Medulla oblongata (tissue), 1 donor: ENCODE results near the gene AGBL1.

Experiments
- DNase-seq: peaks from one replicate; pipeline ENCODE4 v3.0.0-alpha.2; 2015; ENCODE audit errors: extremely low spot score

Gene AGBL1

DNA sequence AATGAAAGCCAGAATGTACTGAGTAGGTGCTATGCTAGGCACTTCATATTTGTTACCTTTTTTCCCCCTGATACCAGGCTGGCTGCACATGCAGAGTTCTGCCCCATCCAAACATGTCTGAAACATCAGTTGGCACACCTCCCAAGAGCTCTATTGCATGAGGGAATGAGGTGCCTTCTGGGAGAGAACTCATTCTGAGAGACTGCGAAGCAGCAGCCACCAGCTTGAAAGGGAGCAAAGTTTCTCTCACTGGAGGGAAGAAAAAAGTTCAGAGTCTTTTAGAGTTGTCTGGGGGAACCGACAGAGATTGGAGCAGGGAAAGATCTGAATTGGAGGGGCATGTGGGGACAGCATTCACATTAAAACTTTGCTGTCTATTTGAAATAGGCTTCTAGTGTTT lies 84.1 kb downstream of the AGBL1 start:
- DNase-seq = peak; percentile 2

GRCh38 chr15:86164232-86164898 lies 84.7 kb downstream of the AGBL1 start:
- no peak for DNase-seq

DNA sequence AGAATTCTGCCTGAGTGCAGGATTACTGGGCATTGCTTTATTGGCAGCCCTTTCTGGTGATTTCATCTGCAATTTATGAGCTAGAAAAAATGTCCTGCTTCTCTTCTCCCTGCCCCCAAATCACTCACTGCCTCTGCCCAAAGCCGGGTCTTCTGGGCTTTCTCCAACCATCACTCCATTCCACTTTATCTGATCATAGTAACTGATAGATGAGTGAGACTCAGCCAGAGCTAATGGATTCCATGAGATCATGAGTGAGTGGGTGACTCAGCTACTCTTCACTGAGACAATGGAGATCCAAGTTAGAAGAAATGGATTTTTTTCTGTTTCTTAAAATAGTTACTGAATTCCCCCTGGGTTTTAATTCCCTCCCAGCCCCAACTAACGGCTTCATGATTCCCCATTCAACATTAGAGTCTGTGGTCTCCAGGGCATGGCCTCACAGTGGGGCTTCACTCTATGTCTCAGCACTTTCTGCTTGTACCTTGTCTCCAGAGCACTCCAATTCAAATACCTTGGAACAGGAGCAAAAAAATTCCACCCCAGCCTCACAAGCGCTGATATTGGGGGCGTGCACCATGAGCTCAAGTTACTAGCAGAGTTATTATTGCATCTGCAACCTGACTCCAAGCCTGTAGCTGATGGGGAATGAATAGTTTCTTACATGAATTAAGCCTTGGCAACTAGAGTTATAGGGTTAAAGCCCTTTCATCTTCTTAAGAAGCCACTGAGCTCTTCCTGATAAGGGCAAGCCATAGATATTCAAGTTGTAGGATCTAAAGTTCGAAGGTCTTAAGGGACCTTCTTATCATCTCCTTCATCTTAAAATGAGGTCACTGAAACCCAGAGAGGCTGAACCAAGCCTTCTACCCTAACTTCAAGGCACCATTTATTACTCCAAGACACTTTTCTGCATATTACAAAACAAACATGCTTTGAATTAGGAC lies 85.9 kb downstream of the AGBL1 start:
- no peak for DNase-seq

DNA sequence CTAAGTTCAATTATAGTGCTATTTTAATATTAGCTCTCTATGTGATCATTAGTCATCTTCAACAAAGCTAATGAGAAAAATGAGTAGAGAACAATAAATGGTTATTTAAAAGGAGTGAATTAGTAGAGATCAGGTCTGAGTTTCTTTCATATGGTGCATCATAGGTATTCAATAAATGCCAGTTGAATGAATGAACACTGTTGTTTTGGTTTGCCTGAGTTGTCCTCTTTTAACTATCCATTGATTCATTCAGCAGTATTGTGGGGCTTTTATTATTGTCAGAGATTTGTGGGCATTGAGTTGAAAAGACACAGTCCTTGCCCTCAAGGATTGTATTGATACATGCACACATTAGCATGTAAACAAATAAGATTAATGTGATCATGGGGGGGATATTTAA lies 88.2 kb downstream of the AGBL1 start:
- no peak for DNase-seq

- DNase-seq = no peak
Observed at GRCh38 chr15:86178845-86179244, 99.2 kb downstream of the AGBL1 start.

GRCh38 chr15:86183596-86184491 lies 104.2 kb downstream of the AGBL1 start:
- DNase-seq = no peak

GRCh38 chr15:86193716-86194380 lies 114.2 kb downstream of the AGBL1 start:
- DNase-seq = no peak

DNA sequence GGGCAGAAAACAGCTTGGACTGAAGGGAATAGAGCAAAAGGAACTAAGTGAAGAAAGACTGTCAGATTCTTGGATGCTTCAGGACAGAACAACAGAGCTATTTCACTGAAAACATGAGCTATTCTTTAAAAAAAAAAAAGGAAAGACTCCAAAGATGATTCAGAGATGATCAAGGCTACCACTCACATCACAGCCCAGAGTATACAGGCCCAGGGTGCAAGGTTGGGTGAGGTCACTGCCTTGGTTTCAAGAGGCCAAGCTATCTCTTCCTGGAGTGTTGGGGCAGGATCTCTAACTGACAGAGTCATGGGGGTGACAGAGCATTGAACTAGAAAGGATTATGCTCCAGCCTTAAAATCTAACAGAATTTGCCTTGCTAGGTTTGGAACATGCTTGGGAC lies 118.1 kb downstream of the AGBL1 start:
- no peak for DNase-seq

GRCh38 chr15:86199467-86200145 lies 119.9 kb downstream of the AGBL1 start:
- no peak for DNase-seq

GRCh38 chr15:86201313-86202008 lies 121.8 kb downstream of the AGBL1 start:
- DNase-seq = no peak

DNA sequence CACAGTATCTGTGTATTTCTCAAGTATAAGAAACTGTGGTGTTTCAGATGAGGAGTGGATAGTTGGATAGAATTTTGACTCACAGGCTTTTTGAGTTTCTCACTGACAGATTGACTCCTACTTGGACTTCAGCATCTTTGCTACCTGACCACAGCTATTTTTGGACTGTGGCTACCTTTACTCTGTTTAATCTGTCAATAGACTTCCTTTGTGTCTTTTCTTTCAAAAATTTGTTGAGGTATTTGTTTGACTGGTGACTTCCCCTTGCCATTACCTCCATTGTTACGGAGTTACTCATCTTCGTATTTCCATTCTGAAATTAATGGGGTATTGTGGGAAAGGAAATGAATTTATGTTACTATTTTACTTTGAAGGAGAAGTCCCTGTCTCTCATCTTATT lies 123.8 kb downstream of the AGBL1 start:
- DNase-seq = no peak

DNA sequence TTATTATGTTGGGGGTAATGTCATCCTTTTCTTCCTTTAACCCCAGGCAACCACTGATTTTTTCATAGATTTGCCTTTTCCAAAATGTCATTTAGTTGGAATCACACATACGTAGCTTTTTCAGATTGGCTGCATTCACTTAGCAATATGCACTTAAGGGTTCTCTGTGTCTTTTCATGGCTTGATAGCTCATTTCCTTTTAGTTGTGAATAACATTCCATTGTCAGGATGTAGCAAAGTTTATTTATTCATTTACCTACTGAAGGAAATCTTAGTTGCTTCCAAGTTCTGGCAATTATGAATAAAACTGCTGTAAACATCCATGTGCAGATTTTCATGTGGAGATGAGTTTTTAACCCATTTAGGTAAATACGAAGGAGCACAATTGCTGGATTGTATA lies 125.4 kb downstream of the AGBL1 start:
- DNase-seq = no peak

GRCh38 chr15:86213420-86213819 lies 133.7 kb downstream of the AGBL1 start:
- DNase-seq = no peak

DNA sequence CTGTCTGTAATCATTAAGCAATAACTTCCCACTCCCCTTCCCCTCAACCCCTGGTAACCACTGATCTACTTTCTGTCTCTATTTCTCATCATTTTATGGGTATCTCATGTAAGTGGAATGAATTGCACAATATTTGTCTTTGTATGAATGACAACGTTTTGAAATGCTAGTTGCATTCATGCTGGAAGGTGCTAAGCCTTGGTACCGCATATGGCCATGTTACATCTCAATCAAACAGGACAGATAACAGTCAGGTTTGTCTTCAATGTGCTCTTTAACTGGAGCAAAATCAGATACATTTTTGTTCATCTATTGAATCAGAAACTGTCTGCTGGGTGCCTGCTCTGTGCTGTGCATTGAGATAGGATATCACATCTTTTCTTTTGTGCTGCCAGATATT lies 134.2 kb downstream of the AGBL1 start:
- no peak for DNase-seq

DNA sequence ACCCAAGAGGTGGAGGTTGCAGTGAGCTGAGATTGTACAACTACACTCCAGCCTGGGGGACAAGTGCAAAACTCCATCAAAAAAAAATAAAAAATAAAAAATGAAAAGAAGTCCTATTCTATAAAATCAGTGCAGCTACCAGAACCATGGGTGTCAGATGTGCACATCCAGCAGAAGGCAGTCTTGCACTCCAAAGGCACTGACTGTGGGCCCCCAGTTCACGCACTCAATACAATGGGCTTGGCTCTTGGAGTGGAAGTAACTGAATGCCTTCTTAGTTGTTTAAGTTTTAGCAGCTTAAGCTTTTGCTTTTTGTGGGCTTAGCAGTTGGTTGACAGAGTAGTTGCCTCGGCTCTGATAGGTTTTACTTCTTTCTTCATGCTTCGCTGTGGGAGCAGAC lies 141.4 kb downstream of the AGBL1 start:
- DNase-seq = no peak

- no peak for DNase-seq
Observed at GRCh38 chr15:86229306-86229705, 149.6 kb downstream of the AGBL1 start.

- DNase-seq = no peak
Observed at GRCh38 chr15:86229936-86230335, 150.3 kb downstream of the AGBL1 start.

DNA sequence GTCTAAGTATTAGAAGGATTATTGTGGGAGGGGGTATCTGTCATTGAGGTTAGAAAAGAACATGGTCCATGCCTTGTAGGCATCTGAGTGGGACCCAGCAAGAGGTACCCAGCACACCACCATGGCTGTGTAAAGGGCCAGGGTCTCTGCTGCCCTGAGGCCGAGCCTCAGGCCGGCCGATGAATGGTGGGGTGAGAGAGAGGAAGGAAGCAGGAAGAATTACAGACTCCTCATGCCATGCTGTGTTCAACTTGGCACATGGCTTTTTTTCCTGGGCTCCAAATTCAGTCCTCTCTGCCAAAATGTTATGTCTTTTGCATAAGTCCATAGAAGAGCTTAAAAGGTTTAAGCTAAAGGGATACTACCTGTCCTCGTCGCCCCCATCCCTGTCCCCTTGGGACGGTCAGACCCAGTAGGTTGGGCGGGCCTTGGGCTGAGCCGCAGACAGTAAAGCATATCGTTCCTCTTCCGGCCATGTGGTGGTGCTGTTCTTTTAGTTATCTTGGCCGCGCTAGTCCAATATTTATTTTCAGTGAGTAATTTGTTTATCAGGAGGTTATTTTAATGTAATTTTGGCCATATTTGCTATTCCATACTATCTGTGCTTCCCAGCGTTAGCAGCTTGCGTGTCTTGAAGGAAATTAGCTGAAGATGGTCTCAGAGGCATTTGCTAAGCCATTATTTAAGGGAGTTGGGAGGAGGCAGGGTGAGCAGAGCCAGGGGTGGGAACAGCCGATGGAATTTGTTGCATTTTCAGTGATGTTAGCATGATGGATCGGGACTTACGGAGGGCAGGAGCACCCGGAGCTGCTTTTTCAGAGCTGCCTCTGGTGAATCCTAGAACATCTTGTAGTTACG lies 152.4 kb downstream of the AGBL1 start:
- peak; percentile 28 for DNase-seq

DNA sequence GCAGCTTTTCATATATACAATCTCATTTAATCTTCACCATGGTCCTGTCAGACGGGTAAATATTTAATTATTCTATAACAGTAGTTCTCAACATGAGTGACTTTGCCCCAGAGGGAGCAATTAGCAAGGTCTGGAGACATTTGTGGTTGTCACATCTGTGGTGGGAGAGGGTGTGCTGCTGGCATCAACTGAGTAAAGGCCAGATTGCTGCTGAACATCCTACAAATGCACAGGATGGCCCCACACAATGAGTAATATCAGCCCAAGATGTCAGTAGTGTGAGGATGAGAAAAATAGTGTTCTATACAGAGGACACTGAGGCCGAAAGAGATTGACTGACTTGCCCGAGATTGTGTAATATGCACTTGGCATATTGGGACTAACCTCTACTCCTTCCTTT lies 156.0 kb downstream of the AGBL1 start:
- DNase-seq = no peak
